ENCODE measurements around the gene EGR4. TPM values are rescaled to one million over a fixed set of nuclear protein-coding genes. Genes with fewer than 3 reads are reported as not detected.

EGR4 gene
- total RNA-seq, 1 experiment from 2014 or later, result not detected

DNA sequence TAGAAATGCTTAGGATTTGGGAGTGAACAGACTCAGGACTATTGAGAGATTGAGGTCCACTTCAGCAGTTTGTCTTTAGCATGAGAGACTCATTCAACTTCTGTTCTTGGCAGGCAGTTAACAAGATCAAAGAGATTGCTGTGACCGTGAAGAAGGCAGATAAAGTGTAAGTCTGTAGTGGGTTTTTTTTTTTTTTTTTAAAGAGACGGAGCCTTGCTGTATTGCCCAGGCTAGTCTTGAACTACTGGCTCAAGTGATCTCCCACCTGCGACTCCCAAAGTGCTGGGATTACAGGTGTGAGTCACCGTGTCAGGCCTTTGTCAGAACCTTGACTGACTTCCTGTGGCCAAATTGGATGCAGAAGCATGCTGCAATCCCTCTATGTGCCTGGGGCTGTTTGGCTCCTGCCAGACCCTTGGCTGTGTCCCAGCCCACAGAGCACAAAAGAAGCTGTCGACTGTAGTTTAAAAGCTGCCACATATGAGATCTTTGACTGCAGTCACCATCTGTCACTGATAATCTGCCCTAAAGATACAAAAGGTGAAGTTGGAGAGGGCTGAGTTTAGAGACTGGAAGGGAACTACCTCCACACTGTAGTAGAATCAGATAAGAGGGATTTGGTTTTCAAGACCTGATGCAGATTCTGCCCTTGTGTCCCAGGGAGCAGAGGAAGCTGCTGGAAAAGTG, 49.3 kb downstream of the EGR4 start:
- peak; percentile 67 for DNase-seq
- H3K27me3 ChIP-seq, result no peaks in the 10 kb centered on the region
- H3K36me3 ChIP-seq, result peaks cover 96% of the 10 kb centered on the region
- no peaks in the 10 kb centered on the region for H3K9me3 ChIP-seq
- no peak overlapping the region for H3K4me3 ChIP-seq

Other genes with a start within 250 kb of the EGR4 start
- gene SFXN5, start 221.8 kb downstream of the EGR4 start, total RNA-seq (2014; rRNA removed; shearing (Covaris generic); ENCODE audit: low replicate concordance), result 2.4 and 6.2 TPM in 2 replicates
- 25.8 and 43.8 TPM in 2 replicates for gene RAB11FIP5, start 180.6 kb downstream of the EGR4 start, total RNA-seq (2014; rRNA removed; shearing (Covaris generic); ENCODE audit: low replicate concordance)
- 0.16 TPM in 1 of 2 replicates, not detected in the other for gene NOTO, start 91.0 kb downstream of the EGR4 start, total RNA-seq (2014; rRNA removed; shearing (Covaris generic); ENCODE audit: low replicate concordance)
- 26.2 and 57.3 TPM in 2 replicates for gene SMYD5, start 79.3 kb downstream of the EGR4 start, total RNA-seq (2014; rRNA removed; shearing (Covaris generic); ENCODE audit: low replicate concordance)
- gene PRADC1, start 60.3 kb downstream of the EGR4 start, total RNA-seq (2014; rRNA removed; shearing (Covaris generic); ENCODE audit: low replicate concordance), result 30.0 and 35.7 TPM in 2 replicates
- 891 and 917 TPM in 2 replicates for gene CCT7, start 59.2 kb downstream of the EGR4 start, total RNA-seq (2014; rRNA removed; shearing (Covaris generic); ENCODE audit: low replicate concordance)
- 0.32 and 1.4 TPM in 2 replicates for gene FBXO41, start 9.1 kb downstream of the EGR4 start, total RNA-seq (2014; rRNA removed; shearing (Covaris generic); ENCODE audit: low replicate concordance)
- gene ALMS1, start 92.3 kb upstream of the EGR4 start, total RNA-seq (2014; rRNA removed; shearing (Covaris generic); ENCODE audit: low replicate concordance), result 7.1 and 10.8 TPM in 2 replicates

Data from MG63 (cell line).